Stimulated activated CD4-positive, alpha-beta T cell treated with anti-CD3 and anti-CD28 coated beads, Interleukin-1b, Interleukin-23, amount 100 ng/mL, for 1 hour (primary cell): Measurements from ENCODE around the gene EHHADH.
"Not testable (repeated sequence)": the region's sequence is repeated elsewhere in the genome, so short reads cannot be mapped to it uniquely, and the experiment has no call there.

Experiments used
- DNase-seq, 2 donors: peaks; one replicate each; pipeline ENCODE4 v3.0.0-alpha.2; 2020; ENCODE audit warnings: low read depth in 2 of 2

EHHADH gene

DNA sequence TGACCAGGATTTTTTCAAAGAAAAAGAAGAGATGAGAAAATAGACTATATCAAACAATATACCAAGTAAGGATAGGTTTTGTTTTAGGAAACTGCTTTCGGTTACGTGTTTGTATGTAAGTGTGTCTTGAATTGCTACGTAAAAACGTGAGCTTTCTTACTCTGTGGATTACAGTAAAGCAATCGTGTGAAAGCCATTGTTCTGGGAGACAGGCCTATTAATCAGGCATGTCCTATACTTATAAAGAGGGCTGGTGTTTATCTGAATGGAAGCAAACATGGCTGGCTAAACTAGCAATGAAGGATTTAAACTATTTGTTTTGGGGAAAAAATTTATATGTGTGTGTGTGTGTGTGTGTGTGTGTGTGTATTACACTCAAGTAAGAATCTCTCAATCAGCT, 2.6 kb downstream of the EHHADH start:
- DNase-seq: no peak

DNA sequence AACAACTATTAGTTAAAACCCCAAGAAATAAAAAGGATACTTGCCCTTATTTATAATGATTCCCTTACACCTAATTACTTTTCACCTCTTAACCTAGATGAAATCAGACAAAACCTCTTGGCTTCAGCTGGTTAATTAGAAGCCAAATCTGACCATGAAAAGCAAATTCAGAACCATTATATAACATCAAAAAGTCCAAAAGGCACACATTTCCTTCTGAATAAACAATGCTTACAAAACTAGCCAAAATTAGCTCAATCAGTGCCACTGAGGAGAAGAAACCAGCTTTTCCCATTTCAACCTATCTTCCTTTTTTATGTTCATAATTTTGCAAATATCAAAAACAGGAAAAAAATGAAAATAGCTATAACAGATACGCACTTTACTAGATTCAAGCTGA, 3.2 kb downstream of the EHHADH start:
- no peak for DNase-seq

DNA sequence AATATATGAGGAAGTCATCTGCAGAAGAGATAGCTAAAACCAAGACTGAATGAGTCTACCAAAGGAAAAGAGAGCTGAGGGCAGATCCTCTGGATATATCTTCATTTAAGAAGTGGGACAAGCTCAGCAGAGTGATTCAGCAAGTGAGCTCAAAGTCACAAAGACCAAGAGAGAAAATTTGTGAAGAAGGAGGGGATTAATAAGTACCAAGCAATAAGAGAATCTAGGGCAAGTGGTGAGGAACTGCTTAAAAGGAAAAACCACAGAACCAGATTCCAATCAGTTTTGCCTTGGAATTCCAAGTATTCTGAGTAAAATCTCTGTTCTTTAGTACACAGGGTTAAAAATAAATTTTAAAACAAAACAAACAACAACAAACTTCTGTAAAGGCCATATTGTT, 3.6 kb downstream of the EHHADH start:
- no peak for DNase-seq

DNA sequence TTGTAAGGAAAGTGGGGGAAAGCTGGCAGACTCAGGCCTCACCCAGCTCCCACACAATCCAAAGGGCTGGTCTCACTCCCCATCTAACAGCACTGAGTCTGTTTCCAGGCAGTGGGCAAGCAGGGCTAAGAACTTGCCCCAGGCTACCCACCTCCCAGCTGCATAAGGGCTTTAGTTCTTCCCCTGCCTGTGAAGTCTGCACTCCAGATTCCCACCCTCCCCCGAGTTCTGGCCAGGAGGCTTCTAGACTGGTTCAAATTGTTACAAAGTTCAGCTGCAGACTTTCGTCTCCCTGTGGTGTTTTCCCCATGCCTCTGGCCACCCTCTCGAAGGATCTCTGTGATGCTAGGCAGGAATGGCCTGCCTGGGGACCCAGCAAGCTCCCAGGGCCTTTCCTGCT, 11.2 kb downstream of the EHHADH start:
- DNase-seq: no peak

DNA sequence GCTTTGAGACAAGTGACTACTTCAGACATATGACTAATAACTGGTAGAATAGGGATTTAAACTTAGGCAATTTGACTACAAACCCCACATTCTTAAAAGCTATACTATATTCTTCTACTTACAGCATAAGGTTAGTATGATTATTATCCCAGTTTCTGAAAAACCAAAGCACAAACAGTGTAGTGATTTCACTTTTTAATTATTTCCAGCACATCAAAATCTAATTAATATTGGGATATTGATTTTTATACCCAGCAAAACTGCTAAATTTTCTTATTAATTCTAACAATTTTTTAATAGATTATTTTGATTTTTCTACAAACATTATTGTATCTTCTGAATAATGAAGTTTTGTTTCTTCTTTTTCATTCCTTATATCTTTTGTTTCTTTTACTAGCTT, 16.9 kb downstream of the EHHADH start:
- no peak for DNase-seq

DNA sequence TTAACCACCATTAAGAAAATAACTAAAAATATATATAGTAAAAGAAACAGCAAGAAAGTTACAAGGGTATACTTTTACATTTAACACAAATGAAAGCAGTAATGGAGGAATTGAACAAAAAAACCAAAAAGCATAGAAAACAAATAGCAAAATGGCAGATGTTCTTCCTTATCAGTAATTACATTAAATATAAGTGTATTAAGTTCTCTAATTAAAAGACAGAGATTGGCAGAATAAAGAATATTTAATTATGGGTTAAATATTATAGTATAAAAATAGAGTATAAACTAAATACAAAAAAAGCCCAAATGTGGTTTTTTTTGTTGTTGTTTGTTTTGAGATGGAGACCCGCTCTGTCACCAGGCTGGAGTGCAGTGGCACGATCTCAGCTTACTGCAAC, 20.5 kb downstream of the EHHADH start:
- DNase-seq: no peak

DNA sequence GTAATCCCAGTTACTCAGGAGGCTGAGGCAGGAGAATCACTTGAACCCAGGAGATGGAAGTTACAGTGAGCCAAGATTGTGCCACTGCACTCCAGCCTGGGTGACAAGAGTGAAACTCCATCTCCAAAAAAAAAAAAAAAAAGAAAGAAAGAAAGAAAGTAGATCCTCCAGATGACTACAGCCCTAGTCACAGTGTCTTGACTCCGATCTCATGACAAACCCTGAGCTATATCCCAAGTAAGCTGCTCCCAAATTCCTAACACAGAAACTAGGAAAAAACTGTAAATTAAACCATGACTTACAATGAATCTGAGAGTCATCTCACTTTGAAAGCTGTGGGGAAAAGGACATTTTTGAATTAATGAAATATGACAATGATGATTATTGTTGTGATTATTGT, 27.3 kb downstream of the EHHADH start:
- DNase-seq: not testable (repeated sequence)

DNA sequence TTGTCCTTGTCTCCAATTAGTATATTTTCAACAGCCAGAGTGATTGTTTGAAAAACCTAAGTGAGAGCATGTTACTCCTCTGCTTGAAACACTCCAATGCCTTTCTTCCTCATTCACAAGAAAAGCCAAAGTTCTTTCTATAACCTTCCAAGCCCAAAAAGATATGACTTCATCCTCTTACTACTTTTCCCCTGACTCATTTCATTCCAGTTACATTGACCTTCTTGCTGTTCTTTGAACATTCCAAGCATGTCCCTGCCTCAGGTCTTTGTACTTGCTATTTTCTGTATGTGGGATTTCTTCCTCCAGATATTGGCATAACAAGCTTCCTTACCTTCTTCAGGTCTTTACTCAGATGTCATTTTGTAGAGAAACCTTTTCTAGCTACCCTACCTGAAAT, 28.3 kb downstream of the EHHADH start:
- no peak for DNase-seq

DNA sequence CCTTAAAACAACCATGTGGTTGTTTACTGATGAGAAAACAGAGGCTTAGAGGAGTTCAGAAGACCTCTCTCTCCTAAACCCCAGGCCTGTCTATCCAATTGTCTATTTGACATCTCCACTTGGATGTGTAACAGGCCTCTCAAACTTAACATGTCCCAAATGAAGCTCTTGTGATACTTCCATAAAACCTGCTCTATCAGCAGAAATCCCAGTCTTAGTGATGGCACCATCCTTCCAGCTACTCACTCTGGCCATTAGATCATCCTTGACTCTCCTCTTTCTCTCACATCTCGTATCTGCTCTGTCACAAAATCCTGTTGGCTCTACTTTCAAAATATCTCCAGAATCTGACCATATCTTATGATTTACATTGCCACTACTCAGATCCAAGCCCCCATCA, 28.8 kb downstream of the EHHADH start:
- DNase-seq: no peak

DNA sequence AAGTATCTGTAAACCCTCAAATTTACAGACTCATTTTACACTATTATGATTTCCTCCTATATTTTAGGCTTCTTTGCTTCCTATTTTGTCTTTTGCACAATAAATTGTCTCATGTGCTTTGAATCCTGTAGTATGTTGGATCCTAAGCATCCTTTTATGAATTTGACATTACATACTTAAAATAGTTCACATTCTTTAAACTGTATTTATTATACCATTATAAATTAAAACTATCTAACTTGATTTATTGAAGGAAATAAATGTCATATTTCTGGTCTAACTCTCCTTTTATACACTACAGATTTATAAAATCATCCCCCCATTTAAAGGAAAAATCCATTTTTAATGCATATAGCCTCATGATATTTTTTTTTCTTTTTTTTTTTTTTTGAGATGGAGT, 32.6 kb downstream of the EHHADH start:
- no peak for DNase-seq

DNA sequence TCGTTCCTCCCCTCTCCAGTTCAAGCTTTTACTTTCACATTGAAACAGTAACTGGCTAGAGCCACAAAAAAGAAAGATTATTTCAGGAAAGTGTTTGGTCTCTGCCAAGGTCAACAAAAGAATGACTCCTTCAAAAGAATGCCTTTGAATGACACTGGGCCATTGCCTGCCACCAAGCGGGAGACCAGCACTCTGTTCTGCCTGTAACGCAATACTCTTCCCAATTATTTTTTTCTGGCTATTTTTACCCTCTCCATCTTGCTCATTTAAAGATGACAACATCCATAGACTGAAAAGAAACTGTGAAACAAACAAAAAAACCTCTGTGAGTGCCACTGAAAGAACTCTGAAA, 37.3 kb downstream of the EHHADH start:
- DNase-seq: no peak

DNA sequence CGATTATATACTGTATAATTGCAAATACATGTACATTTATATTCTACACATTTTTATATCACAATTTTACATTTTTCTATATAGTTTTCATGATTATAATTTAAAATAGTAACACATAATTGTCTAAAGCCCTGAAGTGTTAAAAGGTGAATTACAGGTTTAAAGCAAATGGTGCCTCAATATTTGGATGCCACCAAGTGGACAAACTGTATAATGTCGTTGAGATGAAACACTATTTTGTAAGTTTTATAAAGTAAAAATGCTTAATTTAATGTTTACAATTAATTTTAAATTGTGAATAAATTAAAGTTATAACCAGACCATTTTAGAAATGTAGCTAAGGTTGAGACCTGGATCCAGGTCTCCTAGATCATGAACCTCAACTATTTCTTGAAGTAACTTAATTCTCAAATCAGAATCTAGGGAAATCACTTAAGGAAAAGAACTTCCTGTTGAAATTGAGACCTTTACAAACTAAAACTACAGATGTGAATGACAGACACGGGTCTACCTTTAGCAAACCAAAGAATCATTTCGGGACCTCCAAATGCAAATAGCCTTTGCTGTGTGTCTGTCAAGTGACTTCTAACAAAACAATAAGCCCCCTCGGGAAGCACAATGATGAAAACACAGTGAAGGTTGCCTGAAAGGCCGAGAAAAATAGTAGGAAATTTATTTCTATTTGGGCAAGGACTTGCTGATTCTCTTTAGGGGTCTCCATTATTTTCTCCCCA, 37.8 kb downstream of the EHHADH start:
- no peak for DNase-seq

DNA sequence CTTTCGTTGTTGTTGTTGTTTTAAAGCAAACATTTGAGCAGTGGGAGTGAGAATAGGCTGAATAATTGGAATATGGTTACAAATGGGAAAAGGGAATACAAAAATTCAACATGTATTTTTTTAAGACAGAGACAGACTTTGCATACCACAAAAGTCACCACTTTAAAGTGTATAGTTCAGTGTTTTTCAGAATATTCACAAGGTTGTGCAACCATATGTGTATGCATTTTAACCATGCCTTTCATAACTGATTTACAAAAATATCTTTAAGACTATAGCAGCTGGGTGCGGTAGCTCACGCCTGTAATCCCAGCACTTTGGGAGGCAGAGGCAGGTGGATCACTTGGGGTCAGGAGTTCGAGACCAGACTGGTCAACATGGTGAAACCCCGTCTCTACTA, 41.3 kb downstream of the EHHADH start:
- DNase-seq: no peak

DNA sequence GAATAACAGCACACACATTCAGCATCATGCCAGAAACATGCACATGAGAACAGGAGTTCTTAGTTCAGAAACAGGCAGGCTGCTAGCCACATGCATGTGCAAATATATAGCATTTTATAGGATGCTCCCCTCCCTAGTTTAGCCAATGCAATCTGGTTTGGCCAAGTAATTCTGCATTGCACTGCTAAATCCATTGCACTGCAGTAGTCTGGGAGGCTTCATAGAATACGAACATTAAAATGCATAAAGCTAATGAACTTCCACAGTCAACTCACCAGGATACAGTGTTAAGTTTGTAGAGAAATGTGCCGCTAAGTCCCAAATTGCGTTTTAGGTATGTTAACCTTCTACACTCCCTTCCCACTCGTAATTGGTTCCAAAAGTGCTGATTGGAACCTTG, 41.8 kb downstream of the EHHADH start:
- no peak for DNase-seq

DNA sequence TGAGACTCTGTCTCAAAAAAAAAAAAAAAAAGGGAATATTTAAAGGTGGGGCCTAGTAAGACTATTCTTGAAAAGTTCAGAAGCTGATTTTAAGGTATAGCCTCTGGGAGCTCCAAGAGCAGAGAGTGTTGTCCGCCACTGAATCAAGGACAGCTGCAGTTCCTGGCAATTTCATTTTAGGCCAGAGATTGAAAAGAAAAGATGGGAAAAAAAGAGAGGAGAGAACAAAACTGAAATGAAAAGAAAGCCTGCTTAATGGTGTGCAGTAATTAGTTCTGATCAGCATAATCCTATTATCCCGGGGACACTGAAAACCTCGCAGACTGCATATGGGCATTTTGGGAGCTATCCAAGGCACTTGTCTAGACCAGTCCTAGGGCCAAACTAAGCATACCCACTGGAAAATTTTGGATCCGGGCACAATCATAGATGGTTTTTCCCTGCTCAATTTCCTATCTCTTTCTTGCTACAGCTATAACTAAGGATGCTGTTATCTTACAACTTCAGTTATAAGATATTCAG, 43.2 kb downstream of the EHHADH start:
- no peak for DNase-seq

DNA sequence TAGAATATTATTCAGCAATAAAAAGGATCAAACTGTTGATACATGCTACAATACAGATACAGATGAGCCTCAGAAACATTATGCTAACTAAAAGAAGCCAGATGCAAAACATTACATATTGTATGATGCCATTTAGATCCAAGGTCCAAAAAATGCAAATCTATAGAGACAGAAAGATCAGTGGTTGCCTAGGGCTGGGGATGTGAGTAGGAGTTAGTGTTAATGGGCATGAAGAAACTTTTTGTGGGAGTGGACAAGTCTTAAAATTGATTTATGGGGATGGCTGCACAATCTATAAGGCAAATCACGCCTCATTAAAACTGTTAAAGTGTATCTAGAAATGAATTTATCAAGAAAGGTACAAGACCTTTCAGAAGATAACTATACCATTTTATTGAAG, 45.0 kb downstream of the EHHADH start:
- no peak for DNase-seq

DNA sequence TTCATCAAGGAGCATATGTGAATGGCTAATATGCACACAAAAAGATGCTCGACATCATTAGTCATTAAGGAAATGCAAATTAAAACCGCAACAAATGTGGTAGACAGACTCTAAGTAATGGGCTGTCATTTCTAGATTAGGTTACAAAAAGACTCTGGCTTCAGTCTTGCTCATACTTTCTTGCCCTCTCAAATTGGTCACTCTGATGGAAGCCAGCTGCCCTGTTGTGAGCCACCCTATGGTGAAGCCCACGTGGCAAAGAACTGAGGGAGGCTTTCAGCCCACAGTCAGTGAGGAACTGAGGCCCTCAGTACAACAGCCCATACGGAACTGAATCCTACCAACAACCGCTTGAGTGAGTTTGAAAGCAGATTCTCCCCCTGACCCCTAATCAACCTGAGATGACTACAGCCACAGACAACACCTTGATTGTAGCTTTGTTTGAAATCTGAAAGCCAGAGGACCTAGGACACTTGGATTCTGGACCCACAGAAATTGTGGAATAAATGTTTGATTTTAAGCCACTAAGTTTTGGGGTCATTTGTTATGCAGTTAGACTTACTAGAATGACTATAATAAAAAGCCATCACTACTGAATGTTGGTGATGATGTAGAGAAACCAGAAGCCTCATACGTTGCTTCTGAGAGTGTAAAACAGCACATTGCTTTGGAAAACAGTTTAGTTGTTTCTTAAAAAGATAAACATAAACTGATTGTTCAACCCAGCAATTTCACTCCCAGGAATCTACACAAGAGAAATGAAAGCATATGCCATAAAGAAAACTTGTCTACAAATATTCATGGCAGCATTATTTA, 45.7 kb downstream of the EHHADH start:
- DNase-seq: no peak

DNA sequence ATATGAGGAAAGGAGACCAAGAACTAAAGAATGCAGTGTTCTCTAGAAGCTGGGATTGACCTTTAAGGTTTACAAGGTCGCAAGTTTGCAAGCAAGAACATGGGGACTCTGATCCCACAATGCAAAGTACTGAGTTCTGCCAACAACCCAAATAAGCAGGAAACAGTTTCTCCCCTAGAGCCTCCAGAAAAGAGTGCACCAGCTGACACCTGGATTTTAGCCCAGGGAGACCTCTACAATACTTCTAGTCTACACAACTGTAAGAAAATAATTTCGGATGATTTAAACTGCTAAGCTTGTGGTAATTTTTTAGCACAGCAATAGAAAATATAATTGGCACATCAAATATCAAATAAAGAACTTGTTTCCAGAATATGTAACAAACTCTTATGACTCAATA, 46.4 kb downstream of the EHHADH start:
- no peak for DNase-seq

DNA sequence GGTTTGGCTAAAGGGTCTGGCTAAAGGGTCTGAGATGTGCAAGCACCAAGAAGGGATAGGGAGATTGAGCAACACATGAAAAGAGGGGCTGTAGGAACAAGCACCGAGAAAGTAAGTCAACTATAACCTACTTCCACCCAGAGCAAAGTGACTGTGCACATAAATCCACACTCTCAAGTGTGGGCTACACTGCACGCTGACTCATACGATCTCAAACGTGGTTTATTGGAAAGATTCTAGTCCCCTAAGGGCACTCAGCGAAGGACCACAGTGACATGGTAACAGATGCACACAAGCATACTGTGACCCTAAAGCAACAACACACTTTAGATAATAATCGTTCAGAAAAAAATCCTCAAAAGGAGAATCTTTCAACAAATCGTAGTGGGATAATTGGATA, 48.0 kb downstream of the EHHADH start:
- no peak for DNase-seq

DNA sequence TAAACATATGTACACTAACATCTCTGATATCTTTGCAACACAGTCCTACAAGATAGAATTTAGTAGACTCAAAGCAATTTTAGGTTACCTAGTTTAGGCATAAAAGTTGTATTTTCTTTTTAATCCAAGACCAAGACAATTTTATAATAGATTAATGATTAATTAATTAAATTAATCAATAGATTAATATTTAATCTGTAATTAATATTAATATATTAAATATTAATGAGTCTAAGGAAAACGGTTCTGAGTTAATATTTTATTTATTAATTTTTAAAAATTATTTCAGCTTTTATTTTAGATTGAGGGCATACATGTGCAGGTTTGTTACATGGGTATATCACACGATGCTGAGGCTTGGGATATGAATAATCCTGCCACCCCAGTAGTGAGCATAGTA, 49.0 kb downstream of the EHHADH start:
- no peak for DNase-seq

DNA sequence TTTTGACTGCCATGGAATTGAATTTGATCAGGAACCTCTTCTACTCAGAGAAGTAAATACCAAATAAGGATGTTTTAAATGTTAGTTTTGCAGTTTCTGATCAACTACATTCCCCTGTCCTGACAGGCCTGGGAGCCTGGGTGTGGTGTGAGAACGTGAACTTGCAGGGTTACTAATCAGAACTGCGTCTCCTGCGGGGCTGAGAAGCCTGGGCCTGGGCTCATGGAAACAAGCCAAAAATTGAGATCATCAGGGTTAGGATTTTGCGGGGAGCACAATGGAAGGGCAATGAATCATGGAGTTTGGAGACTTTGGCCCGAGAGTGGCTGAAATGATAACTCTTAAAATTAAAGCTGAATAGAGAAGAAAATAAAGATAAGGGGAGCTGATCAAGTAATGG, 53.2 kb downstream of the EHHADH start:
- no peak for DNase-seq

DNA sequence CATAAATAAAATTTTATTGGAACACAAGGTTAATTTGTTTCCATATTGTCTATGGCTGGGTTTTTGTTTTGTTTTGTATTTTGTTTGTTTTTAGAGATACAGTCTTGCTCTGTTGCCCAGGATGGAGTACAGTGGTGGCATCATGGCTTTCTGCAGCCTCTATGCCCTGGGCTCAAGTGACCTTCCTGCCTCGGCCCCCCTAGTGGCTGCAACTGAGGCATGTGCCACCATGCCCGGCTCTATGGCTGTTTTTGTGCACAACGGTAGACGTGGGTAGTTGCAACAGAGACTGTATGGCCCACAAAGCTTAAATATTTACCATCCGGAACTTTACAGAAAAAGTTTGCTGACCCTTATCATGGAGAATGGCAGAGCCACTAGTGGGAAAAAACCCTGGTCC, 54.2 kb downstream of the EHHADH start:
- no peak for DNase-seq

DNA sequence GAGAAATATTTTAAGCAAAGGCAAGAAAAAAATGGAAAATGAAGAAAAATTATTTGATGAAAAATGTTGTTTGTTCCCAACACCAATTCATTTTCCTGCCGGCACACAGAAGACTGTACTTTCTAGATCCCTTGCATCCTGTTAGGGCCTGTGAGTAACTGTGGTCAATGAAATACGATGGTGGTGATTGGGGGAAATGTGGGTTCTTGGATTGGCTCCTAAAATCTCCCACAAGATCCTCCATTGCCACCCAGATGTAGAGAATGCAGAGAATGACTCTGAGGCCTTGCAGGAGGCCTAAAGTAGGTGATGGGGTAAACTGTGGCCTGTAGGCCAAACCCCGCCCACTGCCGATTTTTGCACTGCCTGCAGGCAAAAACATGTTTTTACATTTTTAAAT, 54.6 kb downstream of the EHHADH start:
- DNase-seq: no peak
